GM12801 (cell line): Measurements from ENCODE around the gene RINL.

Experiments
- CTCF ChIP-seq: IDR thresholded peaks from one replicate; pipeline ENCODE4 v1.5.1; 2011; ENCODE audit warnings: control low read depth; ENCODE audit not compliant: insufficient read length; ENCODE audit errors: extremely low read depth

The RINL gene

GRCh38 chr19:38846097-38846496 is 32.0 kb downstream of the RINL start:
- TF ChIP-seq CTCF, result no peak

DNA sequence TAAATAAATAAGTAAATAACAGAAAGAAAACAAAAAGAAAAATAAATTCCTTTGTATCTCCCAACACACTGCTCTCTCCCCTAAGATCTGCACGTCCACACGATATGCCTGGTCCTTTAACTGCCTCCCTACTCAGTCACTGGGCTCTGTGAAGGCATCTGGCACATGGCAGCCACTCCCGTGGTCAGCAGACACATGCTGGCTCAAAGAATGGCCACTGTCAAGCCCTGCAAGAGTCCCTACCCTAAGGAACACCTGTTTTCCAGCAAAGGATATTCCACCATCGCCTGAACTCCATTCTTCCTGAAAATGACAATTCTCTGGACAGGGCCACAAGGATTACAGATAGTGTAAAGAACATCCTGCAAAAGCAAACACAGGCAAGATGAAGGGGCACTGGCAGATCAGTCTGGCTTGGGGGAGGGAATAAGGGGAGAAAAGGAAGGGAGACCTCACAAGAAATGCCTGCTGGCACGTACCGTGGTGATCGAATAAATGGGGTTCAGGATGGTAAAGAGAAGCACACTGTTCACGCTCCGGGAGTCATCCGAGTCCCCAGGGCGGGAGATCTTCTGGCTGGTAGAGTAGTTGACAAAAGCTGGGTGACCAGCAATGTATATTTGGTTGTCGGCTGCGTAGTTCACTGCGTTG is 32.6 kb downstream of the RINL start:
- no peak for TF ChIP-seq CTCF

GRCh38 chr19:38844093-38844686 is 33.9 kb downstream of the RINL start:
- no peak for TF ChIP-seq CTCF

GRCh38 chr19:38843175-38843758 is 34.8 kb downstream of the RINL start:
- no peak for TF ChIP-seq CTCF

- TF ChIP-seq CTCF, result no peak
These were observed 35.5 kb downstream of the RINL start for GRCh38 chr19:38842439-38843174.

DNA sequence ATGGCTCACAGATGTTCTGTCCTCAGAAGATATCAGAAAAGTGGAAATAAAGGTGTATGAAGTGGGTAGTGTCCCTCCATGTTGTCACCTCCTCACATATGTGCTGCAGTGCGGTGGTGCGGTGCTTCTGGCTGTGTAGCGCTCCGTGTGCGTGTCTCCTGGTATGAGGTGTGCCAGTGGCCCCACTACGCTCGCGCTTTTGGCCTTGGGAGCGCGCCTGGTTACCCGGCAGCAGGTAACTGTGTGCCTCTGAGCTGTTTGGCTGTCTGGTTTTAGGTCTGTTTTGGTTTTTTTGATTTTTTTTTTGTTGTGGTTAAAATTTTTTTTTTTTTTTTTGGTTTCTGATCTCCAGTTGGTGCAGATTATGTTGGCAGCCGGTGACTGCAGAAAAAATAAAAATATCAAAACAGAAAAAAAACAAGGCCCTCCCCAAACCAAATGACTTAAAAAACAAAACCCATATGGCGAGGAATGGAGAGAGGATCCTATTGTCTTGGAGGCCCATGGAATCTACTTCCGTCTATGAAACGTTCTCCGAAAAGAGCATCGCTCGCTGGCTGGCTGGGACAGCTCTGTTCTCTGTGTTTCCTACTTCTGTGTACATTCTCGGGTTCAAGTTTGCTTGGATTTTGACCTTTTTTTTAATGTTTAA is 36.2 kb downstream of the RINL start:
- no peak for TF ChIP-seq CTCF
